ENCODE data around the gene TCAP. TPM values are rescaled to one million over a fixed set of nuclear protein-coding genes. Genes with fewer than 3 reads are reported as not detected.
A peak's percentile ranks its signal among the peaks of the same experiment; 100 is the strongest.

The TCAP gene
- total and polyA plus RNA-seq, 10 of the 15 experiments (the other 5 are each of a cell fraction or from before 2014, with no cell fraction given): 0.17 to 1.0 (median 0.36) TPM; not detected in 3

GRCh38 chr17:39621523-39622379, 43.4 kb upstream of the TCAP start (continued):
- peak; percentile 94 for TF ChIP-seq ZNF592 (IDR thresholded peaks at IDR 0.05)
- no peak for TF ChIP-seq NKRF (conservative IDR thresholded peaks at IDR 0.05)
- TF ChIP-seq MTA3 (IDR thresholded peaks at IDR 0.05; ENCODE audit: borderline replicate concordance, low read length): no peak
- TF ChIP-seq HDAC6 (IDR thresholded peaks at IDR 0.05; ENCODE audit: unreplicated experiment): no peak
- TF ChIP-seq HCFC1 (IDR thresholded peaks at IDR 0.05; ENCODE audit: low read length): peak; percentile 41; the same call in 1 of the 2 replicates
- peak; percentile 90; the same call in 1 of the 2 replicates for TF ChIP-seq RB1 (IDR thresholded peaks at IDR 0.05; ENCODE audit: borderline replicate concordance)
- no peak for TF ChIP-seq MLLT1 (IDR thresholded peaks at IDR 0.05)
- TF ChIP-seq PRDM15 (CRISPR knock-in tag; IDR thresholded peaks at IDR 0.05): no peak
- no peak for TF ChIP-seq ZNF384 (IDR thresholded peaks at IDR 0.05; ENCODE audit: borderline replicate concordance, low read depth, low read length)
- TF ChIP-seq MEF2B (IDR thresholded peaks at IDR 0.05; ENCODE audit: partially characterized antibody, poor library complexity, severe bottlenecking): no peak
- 0 out of 2 replicates have a peak, but pooled peaks have one; percentile 29 for TF ChIP-seq HSF1 (IDR thresholded peaks at IDR 0.05; ENCODE audit: low read depth, low read length)
- TF ChIP-seq RELA (IDR thresholded peaks at IDR 0.05; ENCODE audit: borderline replicate concordance, partially characterized antibody): peak; percentile 46
- 0 out of 2 replicates have a peak, but pooled peaks have one; percentile 30 for TF ChIP-seq RCOR1 (conservative IDR thresholded peaks at IDR 0.05; ENCODE audit: low read depth, low read length)
